Measurements from ENCODE around the gene KCTD12. TPM values are rescaled to one million over a fixed set of nuclear protein-coding genes. Genes with fewer than 3 reads are reported as not detected.

Gene KCTD12
- polyA plus RNA-seq, 1 donor = 155 TPM

DNA sequence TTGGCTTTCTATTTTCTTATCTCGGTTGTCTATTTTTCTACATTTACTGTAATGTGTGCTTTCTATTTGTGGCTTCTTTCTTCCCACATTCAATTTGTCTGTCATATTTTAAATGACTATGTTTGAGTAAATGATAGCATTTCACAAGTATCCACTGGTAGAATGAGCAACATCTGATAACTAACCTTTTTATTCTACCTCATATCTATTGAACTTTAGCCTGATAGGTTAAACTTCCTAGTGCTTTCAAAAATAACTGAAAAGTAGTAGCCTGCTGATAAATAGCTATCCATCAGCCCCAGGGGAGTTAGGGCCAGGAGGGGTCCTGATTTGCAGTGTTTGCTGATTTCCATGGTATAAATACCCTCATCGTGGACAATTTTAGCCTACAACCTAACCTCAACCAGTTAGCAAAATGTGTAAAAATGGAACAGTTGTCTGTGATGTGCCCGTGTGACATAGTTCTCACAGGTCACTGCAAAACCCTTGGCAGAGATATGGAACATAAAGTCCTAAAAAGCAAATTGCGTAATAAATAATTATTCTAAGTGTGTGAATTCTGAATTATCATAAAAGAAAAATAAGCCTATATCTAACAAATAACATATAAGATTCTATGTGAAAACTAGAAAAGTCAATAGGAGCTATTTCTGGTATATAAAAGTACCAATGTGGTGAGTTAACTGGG lies 32.1 kb downstream of the KCTD12 start:
- DNase-seq (ENCODE audit: low read depth) = no peak

DNA sequence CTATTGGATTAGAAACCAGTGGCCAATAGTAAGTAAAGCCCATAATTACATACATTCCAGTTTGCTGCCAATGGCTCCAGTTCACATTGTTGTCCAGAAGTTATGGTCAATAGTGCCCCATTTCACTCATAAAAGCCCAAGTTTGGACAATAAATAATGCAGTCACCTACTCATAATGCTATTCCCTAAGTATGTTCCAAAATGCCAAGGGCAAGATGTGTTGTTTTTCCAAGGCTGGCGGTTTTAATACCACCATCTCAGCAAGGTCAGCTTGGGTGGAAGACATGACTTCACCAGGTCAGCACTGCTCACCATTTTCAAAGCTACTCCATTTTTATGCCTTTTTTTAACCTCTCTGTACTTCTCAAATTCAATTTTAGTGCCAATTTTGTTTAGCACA lies 32.7 kb downstream of the KCTD12 start:
- DNase-seq (ENCODE audit: low read depth) = no peak

DNA sequence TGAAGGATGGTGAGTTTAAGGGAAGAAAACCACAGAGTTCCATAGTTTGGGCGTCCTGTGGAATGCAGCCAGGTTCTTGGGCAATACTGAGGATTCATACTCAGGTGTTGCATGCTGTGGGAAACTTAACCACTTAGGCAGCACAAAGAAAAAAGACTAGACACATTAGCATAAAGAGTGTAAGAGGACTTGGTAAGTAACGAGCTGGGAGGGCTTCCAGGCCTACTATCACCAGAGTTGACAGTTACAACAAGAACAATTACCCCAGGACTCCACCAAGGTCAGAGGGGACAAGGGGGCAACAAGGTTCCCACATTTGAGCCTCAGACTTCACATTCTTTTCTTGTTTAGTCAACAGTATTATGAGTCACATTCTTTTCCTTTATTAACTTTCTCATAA lies 33.2 kb downstream of the KCTD12 start:
- DNase-seq (ENCODE audit: low read depth) = no peak

DNA sequence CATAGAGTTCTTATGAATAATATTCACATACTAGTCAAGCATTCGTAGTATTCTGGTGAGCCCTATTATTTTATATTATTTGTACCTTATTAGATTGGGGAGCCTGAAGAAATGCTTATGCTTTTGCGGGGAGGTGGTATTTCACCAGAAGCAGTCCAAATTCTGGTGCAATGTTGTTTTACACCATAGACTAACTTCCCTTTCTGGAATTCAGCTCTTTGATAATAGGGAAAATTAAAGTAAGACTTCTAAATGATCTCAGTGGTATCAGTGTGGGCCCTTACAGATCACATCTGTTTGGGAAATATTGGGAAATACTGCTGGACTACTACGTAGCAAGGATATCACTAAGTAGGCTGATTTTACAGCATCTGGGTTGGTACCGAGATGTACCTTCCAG lies 34.2 kb downstream of the KCTD12 start:
- DNase-seq (ENCODE audit: low read depth) = no peak

DNA sequence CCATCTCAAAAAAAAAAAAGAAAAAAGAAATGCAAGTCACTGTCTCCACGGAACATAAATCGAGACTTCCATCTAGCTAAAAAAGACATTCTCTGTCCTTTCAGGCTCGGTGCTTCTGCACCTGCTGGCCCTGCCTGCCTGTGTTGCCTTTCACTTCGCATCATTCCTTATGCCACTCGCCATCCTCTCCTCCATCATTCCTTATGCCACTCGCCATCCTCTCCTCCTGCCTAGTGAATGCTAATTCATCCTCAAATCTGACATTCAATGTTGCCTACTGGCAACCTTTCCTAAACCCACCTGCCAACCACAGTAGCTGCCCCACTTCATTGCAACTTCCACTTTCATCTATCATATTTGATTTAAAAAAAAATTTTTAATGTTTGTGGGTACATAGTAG lies 36.7 kb downstream of the KCTD12 start:
- no peak for DNase-seq (ENCODE audit: low read depth)

DNA sequence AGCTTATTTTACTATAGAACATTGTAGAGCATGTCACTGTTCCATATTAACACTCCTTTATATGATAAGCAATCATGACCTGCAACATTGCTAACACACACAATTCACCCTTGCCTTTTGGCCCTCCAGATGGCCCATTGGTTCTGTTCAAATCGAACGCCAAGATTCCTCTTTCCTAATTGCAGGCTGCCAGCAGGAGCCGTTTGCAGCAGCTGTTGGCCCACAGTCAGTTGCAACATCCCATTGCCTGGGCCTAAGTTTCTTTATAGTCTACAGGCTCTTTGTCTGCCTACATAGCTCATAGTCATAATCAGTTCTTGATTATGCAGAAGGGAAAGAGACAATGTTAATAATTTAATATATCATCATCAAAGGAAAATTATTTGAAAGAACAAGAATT lies 37.6 kb downstream of the KCTD12 start:
- no peak for DNase-seq (ENCODE audit: low read depth)

DNA sequence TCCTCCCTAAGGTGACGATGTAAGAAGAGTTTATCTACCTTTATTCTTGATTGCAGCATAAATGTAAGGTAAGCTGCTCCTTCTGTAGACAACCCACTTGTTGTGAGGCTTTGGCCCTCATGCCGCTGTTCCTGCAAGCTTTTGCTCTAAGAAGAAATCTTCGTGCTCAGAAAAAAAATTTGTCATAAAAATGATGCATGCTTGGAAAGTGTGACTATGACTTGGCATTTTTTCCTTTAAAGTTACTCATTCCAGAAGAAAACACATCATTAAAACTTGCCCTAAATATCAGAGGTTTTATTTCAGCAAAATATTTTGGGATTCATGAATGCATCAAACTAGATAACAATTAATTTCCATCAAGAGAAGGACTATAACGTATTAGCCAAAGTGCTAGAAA lies 39.8 kb downstream of the KCTD12 start:
- DNase-seq (ENCODE audit: low read depth) = no peak

DNA sequence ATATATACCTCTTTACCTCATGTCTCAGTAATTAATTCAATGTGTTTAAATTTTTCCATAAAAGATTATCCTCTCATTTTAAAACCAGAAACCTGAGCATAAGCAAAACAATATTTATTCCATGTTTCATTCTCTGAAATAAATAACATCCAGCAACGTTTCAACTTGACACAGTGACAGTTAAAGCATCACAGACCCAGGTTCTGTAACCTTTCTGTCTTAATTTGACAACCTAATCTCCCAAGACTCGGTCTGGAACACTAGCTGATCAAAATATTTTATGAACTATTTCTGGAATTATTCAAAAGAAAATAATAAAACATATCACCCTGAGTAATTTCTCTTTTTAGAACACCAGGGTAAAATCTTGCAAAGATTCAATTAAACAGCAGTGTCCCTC lies 40.3 kb downstream of the KCTD12 start:
- no peak for DNase-seq (ENCODE audit: low read depth)

DNA sequence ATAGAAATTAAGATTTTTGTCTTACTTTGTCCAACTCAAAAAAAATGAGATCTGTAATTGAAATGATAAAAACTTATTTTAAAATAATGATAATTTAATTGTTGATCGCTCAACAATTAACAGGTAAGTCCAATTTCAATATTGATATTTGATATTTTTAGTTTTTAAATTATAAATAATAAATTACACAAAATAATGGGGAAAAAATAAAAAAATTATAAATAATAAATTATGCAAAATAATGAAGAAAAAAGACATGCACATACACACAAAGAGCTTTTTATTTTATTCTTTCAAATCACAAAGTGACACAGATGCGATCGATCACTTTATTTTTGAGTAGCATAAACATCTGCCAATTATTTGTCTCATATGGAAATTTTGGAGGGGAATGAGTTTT lies 40.8 kb downstream of the KCTD12 start:
- no peak for DNase-seq (ENCODE audit: low read depth)

DNA sequence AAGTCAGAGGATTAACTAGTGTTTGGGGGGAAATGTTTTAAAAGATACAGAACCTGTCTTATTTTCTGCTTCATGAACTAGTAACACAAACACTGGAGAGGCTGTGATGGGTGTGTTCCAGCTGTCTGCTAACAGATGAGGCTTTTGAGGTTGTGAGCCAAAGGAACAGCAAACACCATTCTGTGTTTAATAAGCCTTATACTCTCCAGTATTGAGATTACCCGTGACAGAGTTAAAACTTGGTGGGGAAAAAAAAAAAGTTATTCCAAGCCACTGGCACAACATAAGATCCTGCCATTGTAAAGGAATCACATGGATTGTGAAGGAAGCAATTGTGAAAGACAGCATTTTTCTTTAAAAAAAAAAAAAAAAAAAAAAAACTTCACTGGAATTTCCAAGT lies 48.4 kb downstream of the KCTD12 start:
- no peak for DNase-seq (ENCODE audit: low read depth)

DNA sequence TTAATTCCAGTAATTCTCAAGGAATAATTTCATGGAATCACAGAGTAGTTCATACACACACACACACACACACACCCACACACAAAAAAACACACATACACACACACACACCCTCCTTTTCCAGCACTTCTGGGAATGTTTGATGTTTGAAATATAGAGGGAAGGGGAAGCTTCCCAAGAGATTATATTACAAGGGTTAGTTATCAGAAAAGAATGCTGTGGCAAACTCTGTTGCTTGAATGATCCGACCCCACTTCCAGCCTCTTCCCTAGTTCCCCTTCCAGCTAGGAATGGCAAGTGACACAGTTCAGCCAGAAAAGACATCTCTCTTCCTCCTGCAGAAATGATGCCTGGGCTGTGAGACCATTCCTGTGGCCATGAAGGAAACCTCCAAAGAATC lies 49.9 kb downstream of the KCTD12 start:
- no peak for DNase-seq (ENCODE audit: low read depth)

DNA sequence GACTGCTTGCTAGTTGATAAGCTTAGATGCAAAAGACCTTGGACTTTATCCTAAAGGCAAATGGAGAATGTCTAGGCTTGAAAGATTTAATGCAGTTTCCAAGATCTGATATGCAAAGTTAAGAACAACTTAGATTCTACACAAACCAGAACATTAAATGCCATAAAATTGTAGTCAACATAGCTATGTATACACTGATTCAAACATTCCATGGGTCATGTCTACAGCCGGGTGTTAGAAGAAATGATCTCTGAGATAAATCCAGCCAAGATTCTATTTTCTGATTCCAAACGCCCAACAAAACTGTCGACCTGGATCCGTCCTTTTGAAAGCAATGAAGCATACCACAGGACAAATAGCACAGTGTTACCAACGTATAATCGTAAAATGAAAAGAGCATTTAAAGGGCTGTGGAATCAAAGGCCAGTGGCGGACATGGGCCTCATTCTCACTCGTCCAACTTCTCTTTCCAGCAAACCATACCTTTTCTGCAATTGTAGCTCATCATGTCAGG lies 52.7 kb downstream of the KCTD12 start:
- no peak for DNase-seq (ENCODE audit: low read depth)

DNA sequence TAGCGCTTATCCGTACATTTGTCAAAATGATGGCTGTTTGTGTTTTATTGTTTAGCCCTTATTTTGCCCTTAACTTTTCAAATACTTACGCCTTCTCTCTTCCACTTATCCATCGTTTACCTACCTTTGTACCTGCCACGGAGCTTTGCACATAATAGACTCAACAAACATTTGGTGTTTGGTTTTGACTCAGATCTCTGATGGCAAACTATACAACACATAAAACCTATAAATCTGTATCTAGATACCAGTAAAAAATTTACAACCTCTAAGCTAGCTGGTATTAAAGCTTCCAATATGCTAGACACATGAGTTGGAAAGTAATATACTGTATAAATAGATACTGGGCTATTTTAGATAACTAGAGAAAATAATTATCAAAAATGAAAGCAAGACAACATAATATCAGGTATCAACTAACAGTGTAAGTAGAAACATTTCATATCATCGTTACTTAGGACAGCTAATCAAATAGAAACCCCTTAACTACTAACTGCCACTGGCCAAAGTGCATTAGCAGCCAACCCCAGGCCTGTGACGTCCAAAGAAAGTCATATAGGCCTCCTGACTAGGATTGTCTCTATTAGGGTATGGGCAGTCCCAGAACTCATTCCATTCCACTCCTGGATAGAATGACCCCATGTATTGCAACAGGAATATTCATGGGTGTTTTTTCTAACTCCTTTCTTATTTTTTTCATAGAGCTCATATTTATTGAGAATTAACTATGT lies 53.8 kb downstream of the KCTD12 start:
- DNase-seq (ENCODE audit: low read depth) = no peak

DNA sequence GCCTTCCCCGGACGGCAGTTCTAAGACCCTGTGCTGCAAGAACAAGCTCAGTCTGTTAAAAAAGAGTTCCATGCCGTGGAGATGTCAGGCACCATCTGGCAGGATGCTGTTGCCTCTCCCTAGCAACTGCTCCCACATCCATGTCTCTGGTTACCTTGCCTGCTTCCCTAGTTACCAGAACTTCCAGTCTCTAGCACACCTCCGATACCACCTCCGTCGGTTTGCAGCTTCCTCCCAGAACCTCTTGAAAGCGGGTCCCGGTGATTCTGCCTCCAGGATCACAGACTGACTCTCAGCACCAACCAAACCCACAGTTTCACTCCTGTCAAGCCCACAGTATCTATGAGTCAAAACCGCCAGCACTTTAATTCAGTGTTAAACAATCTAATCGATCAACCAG lies 55.4 kb downstream of the KCTD12 start:
- DNase-seq (ENCODE audit: low read depth) = no peak

Other genes with a start within 250 kb of the KCTD12 start
- gene ACOD1, start 62.1 kb upstream of the KCTD12 start, polyA plus RNA-seq (ENCODE audit: insufficient read length) = not detected
- gene CLN5, start 105.7 kb upstream of the KCTD12 start, polyA plus RNA-seq (ENCODE audit: insufficient read length) = 15.0 TPM
- 36.6 TPM for gene FBXL3, start 140.8 kb upstream of the KCTD12 start, polyA plus RNA-seq (ENCODE audit: insufficient read length)

All from forelimb muscle (tissue), 1 donor.